DMS79 (cell line): ENCODE results near the gene ACOT2.
"Not testable (repeated sequence)": the region's sequence is repeated elsewhere in the genome, so short reads cannot be mapped to it uniquely, and the experiment has no call there.

ENCODE experiments used
- DNase-seq: peaks from one replicate; lab custom pipeline; 2025; lab: John Stamatoyannopoulos, UW

ACOT2 gene

DNA sequence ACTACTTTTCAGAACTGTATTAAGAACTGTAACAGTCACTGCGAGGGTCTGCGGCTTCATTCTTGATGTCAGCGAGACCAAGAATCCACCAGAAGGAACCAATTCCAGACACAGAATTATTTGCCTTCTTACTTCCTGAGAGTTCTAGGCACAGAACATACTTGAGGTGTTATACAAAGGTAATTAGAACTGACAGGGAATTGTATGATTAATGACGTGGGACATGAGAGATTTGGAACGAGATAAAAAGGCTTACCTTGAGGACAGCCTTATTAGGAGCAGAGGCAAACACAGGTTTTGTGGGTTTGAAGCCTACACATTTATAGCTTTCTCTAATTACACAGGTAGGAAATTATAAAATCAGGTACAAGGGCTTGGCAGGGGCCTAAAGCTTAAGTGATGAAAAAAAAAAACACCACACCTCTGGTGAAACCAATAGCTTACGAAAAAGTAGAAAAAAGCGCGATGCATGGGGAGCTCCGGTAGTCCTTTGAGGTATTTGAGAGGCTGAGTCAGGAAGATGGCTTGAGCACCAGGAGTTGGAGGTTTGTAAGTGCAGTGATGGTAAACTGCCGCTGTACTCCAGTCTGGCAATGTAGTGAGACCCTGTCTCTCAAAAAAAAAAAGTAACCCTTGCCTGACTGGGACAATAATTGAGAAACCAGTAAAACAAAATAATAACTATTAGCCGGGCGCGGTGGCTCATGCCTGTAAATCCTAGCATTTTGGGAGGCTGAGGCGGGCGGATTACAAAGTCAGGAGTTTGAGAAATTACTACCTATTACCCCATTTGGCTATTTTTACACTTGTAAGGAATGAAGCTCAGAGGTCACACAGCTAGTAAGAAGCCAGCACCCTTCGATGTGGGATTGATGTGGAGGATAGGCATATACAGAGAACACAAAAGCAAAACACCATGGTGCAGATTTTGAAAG is 795 bp upstream of the ACOT2 start:
- DNase-seq = peak; percentile 80

DNA sequence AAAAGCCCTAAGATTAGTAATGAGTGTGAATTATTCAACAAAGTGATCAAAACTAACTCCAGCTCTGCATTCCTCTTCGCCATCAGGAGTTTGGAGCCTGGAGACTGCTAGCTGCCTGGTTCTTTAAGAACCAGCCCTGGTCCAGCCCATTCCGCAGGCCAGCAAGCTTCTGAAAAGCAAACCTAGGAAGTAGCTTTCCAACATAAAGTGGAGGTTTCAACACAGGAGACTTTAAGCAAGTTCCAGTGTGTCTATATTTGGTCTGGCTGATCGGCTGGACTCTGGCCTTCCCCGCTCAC is 178 bp upstream of the ACOT2 start:
- DNase-seq = not testable (repeated sequence)

DNA sequence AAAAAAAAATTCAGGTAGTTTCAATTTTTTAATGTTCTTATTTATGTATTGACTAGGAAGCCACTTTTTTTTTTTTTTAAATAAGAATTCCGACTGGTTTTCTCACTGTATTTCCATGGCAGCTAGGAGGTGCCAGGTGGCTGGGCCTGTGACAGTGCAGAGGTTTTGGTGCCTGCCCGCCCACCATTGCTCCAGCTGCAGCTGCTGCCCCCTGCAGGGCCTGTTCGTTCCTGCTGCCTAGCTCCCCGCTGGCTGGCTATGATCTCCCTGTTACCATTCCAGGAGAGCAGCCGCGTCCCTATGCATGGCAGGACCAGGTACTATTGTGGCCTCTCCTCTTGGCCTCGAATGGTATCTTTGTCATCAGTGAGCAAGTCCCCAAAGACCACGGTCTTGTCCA is 1.9 kb downstream of the ACOT2 start:
- DNase-seq = peak; percentile 8

- not testable (repeated sequence) for DNase-seq
Measured at GRCh38 chr14:73573034-73573433, 4.0 kb downstream of the ACOT2 start.

- not testable (repeated sequence) for DNase-seq
Measured at GRCh38 chr14:73573740-73574139, 4.7 kb downstream of the ACOT2 start.

DNA sequence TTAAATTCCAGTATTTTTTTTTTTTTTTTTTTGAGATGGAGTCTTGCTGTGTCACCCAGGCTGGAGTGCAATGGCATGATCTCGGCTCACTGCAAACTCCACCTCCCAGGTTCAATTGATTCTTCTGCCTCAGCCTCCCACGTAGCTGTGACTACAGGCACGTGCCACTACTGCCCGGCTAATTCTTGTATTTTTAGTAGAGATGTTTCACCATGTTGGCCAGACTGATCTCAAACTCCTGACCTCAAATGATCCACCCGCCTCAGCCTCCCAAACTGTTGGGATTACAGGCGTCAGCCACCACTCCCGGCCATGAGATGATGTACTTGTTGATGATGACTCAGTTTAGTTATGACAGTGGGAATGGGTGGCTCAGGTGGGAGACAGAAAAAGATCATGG is 5.2 kb downstream of the ACOT2 start:
- not testable (repeated sequence) for DNase-seq

DNA sequence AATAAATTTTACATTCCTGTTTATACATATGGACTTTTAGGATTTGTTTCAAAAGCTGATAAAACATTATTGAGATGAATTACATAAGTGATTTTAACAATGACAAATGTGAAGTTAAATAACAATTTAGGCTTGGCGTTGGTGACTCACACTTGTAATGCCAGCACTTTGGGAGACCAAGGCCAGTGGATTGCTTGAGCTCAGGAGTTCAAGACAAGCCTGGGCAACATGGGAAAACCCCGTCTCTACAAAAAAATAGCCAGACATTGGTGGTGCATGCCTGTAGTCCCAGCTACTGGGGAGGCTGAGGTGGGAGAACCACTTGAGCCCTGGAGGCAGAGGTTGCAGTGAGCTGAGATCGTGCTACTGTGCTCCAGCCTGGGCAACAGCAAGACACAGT is 7.4 kb downstream of the ACOT2 start:
- DNase-seq = no peak

GRCh38 chr14:73577214-73577613 is 8.2 kb downstream of the ACOT2 start:
- not testable (repeated sequence) for DNase-seq

- not testable (repeated sequence) for DNase-seq
Measured at GRCh38 chr14:73582102-73582979, 13.3 kb downstream of the ACOT2 start.

DNA sequence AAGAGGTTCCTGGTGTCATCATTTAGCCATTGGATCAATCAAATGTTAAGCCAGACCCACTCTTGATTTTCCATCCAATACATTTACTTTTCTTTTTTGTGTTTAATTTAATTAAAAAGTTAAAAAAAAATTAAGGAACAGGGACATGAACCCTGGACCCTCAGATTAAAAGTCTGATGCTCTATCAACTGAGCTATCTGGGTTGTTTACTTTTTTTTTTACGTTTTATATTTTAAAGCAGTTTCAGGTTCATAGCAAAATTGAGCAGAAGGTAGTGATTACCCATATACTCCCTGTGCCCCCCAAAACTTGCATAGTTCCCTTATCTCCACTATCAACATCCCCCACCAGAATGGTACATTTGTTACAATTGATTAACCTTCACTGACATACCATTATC is 19.7 kb downstream of the ACOT2 start:
- no peak for DNase-seq

DNA sequence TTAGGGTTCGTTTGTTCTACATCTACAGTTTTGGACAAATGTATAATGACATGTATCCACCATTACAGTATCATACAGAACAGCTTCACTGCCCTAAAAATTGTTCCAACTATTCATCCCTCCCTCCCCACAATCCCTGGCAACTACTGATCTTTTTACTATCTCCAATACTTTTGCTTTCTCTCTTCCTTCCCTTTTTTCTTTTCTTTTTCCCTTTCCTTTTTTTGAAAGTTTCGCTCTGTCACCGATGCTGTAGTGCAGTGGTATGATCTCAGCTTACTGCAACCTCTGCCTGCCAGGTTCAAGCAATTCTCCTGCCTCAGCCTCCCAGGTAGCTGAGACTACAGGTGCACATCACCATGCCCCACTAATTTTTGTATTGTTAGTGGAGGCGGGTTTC is 20.1 kb downstream of the ACOT2 start:
- no peak for DNase-seq

DNA sequence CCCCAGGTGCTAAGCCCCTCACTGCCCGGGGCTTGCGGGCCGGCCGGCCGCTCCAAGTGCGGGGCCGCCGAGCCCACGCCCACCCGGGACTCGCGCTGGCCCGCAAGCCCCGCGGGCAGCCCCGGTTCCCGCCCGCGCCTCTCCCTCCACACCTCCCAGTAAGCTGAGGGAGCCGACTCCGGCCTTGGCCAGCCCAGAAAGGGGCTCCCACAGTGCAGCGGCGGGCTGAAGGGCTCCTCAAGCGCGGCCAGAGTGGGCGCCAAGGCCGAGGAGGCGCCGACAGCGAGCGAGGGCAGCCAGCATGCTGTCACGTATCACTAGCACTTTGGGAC is 21.6 kb downstream of the ACOT2 start:
- not testable (repeated sequence) for DNase-seq

GRCh38 chr14:73591690-73592449 is 22.9 kb downstream of the ACOT2 start, which contains the start of gene ACOT4:
Gene ACOT4 (plus strand): TSS chr14:73591873. CDS start chr14:73591960, 87 bp downstream.
- peak; percentile 49 for DNase-seq

DNA sequence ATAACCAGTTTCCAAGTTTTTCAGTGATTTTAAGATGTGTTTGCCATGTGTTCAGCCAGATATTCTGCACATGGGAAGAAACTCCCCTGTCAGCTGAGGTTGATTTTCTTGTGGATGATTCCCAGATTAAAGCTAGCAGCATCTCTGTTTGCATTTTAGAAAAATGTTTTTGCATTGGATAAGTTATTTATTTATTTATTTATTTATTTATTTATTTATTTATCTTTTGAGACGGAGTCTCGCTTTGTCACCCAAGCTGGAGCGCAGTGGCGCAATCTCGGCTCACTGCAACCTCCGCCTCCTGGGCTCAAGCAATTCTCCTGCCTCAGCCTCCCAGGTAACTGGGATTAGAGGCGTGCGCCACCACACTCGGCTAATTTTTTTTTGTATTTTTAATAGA is 25.5 kb downstream of the ACOT2 start:
- DNase-seq = no peak

- DNase-seq = no peak
Measured at GRCh38 chr14:73599499-73599898, 30.5 kb downstream of the ACOT2 start.

DNA sequence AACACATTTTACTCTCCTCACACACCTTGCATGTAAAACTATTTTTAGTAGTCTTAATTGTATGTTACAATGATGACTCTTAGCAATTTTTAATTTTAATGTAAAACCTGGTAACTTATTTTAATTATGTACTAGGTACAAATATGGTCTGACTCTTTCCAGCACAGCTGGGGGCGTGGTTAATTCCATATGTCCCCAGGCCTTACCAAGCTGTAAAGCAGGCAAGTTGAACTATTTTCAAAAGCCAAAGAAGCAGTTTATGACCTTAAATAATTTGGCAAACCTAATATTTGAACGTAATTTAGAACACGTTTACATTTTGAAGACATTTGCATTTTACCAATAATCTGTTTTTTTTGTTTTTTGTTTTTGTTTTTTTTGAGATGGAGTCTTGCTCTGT is 34.0 kb downstream of the ACOT2 start:
- no peak for DNase-seq

DNA sequence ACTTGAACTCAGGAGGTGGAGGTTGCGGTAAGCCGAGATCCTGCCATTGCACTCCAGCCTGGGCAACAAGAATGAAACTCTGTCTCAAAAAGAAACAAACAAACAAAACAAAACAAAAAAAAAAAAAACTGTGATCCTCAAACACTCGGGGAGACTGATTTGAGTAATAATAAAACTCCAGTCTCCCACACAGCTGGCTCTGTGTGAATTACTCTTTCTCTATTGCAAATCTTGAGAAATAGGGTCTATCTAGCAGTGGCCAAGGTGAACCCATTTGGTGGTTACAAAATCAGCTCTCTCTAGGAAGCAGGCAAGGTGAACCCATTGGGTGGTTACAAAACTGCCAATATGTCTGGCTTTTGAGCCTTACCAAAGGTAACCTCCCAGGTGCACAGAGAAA is 37.3 kb downstream of the ACOT2 start:
- no peak for DNase-seq

GRCh38 chr14:73607241-73607640 is 38.2 kb downstream of the ACOT2 start:
- no peak for DNase-seq

DNA sequence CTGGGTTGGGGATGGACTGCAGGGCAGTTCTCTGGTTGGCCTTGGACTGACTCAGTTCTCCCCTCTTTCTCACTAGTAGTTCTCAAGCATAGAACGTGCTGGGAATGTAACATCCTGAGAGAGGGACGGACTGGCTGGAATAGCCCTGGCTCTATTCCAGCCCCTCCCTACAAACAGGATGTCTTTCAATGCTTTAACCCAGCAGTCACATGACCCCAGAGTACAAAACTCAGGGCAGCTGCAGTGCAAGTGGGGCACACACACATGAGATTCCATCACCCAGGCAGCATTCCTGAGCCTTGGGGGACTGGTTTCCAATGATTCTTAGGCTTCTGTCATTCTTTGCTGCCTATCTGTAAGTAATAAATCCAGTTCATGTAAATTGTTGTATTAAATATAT is 41.7 kb downstream of the ACOT2 start:
- DNase-seq = no peak

- DNase-seq = peak; percentile 53
Measured at GRCh38 chr14:73612339-73613045, 43.5 kb downstream of the ACOT2 start, which contains the start of gene ACOT6. Gene ACOT6 (plus strand): TSS chr14:73612517. CDS start chr14:73612572, 55 bp downstream.

DNA sequence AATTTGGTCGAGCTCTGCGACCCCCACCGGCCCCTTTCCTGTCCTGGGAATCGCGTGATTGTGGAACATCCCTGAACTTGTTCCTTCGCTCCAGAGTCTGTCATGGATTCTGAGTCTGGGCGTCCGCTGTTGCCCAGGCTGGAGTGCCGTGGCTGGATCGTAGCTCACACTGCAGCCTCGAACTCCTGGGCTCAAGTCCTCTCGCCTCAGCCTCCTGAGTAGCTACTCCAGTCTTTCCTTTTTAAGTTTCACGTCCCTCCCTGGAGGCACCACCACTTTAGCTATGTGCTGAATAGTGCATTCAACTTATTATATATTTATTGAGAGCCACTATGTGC is 44.0 kb downstream of the ACOT2 start:
- DNase-seq = no peak
